H1 (cell line): ENCODE measurements around the gene EYA4. TPM values are rescaled to one million over a fixed set of nuclear protein-coding genes. Genes with fewer than 3 reads are reported as not detected.

Source experiments
- CTCF ChIA-PET: fragments of 300-600 bp; sonication (Branson Sonifier 250); formaldehyde crosslinking; loops from one replicate; lab custom pipeline; 2021; ENCODE audit not compliant: partially characterized antibody; lab: Charles Lee
- POLR2A ChIA-PET: fragments of 300-600 bp; sonication (Branson Sonifier 250); formaldehyde crosslinking; loops from one replicate; lab custom pipeline; 2021; ENCODE audit warnings: inconsistent platforms; ENCODE audit not compliant: partially characterized antibody; lab: Charles Lee
- DNase-seq, 2 experiments: peaks; one replicate each; pipeline versions ENCODE4 v3.0.0 to v3.0.0-alpha.2; 2010 to 2022; ENCODE audit warnings: low spot score in 2 of 2, low read depth in 1 of 2, mixed read lengths in 1 of 2
- FAIRE-seq: peaks from 2 replicates; lab custom pipeline; 2011; peaks lifted over from hg19 to GRCh38; lab: Jason Lieb, UNC
- H2AFZ ChIP-seq: 2 replicates; pipeline ENCODE4 v1.8.1; 2012; ENCODE audit warnings: low read length, inconsistent platforms
- H2AK5ac ChIP-seq: 2 replicates; pipeline ENCODE4 v1.6.1; 2013; ENCODE audit warnings: low read depth, low read length
- H2BK120ac ChIP-seq: replicated peaks from 2 replicates; pipeline ENCODE3; 2013; ENCODE audit warnings: low read depth, low read length, inconsistent platforms
- H2BK12ac ChIP-seq: 2 replicates; pipeline ENCODE4 v1.6.1; 2013; ENCODE audit warnings: low read depth, low read length
- H2BK15ac ChIP-seq: 2 replicates; pipeline ENCODE4 v1.6.1; 2013; ENCODE audit warnings: low read length
- H2BK20ac ChIP-seq: 2 replicates; pipeline ENCODE4 v1.6.1; 2013; ENCODE audit warnings: low read length
- H2BK5ac ChIP-seq: 2 replicates; pipeline ENCODE4 v1.6.1; 2013; ENCODE audit warnings: low read depth, low read length
- H3K14ac ChIP-seq: 2 replicates; pipeline ENCODE4 v1.6.1; 2013; ENCODE audit warnings: inconsistent platforms; ENCODE audit not compliant: insufficient read length
- H3K18ac ChIP-seq: 2 replicates; pipeline ENCODE4 v1.6.1; 2013; ENCODE audit warnings: low read length; ENCODE audit errors: extremely low read depth
- H3K23ac ChIP-seq: 2 replicates; pipeline ENCODE4 v1.6.1; 2013; ENCODE audit warnings: inconsistent platforms; ENCODE audit not compliant: insufficient read length
- H3K23me2 ChIP-seq: 2 replicates; pipeline ENCODE4 v1.6.1; 2013; ENCODE audit warnings: low read depth, low read length
- H3K27ac ChIP-seq: 2 replicates; pipeline ENCODE4 v1.6.1; 2011; ENCODE audit warnings: low read depth, low read length, inconsistent platforms
- H3K27me3 ChIP-seq, 4 experiments: replicated peaks in 1 of 4; 1 replicate in 1 of 4; 2 replicates in 3 of 4; pipeline versions ENCODE4 v1.6.1 to v1.8.1; 2011 to 2013; ENCODE audit warnings: low read length in 3 of 4, mild to moderate bottlenecking in 3 of 4, inconsistent platforms in 2 of 4, mixed read lengths in 2 of 4, moderate library complexity in 1 of 4; ENCODE audit not compliant: control insufficient read depth in 3 of 4, insufficient read depth in 3 of 4; ENCODE audit errors: extremely low read depth in 1 of 4
- H3K36me3 ChIP-seq, 4 experiments: 2 replicates each; pipeline versions ENCODE4 v1.6.1 to v1.8.1; 2011 to 2013; ENCODE audit warnings: mild to moderate bottlenecking in 4 of 4, low read length in 3 of 4, moderate library complexity in 2 of 4, control low read depth in 1 of 4, inconsistent platforms in 1 of 4; ENCODE audit not compliant: insufficient read depth in 4 of 4, control insufficient read depth in 2 of 4
- H3K4ac ChIP-seq: replicated peaks from 2 replicates; pipeline ENCODE3; 2013; ENCODE audit warnings: low read length, low read depth, mixed read lengths, inconsistent platforms; ENCODE audit not compliant: insufficient read length
- H3K4me1 ChIP-seq, 4 experiments: replicated peaks in 1 of 4; 1 replicate in 1 of 4; 2 replicates in 3 of 4; pipeline versions ENCODE4 v1.6.1 to v1.8.1; 2011 to 2013; ENCODE audit warnings: low read length in 3 of 4, inconsistent platforms in 2 of 4, mixed read lengths in 1 of 4; ENCODE audit not compliant: insufficient read depth in 4 of 4, control insufficient read depth in 3 of 4
- H3K4me2 ChIP-seq, 2 experiments: 2 replicates each; pipeline versions ENCODE4 v1.6.1 to v1.8.1; 2011 to 2013; ENCODE audit warnings: low read depth in 2 of 2, low read length in 2 of 2, control low read depth in 1 of 2, inconsistent platforms in 1 of 2, mild to moderate bottlenecking in 1 of 2; ENCODE audit not compliant: insufficient read depth in 1 of 2
- H3K4me3 ChIP-seq, 4 experiments: fragments of 200-600, 300-600 bp in 1 of 4; sonication (generic), shearing (Covaris generic), sonication (Bioruptor Twin) in 1 of 4; 2 replicates each; pipeline versions ENCODE4 v1.5.1 to v1.8.1; 2011 to 2016; ENCODE audit warnings: low read length in 4 of 4, low read depth in 3 of 4, control low read depth in 2 of 4, inconsistent platforms in 2 of 4, mild to moderate bottlenecking in 2 of 4, mixed read lengths in 1 of 4, moderate library complexity in 1 of 4; ENCODE audit not compliant: insufficient read depth in 2 of 4; ENCODE audit errors: extremely low read depth in 1 of 4
- H3K56ac ChIP-seq: replicated peaks from 2 replicates; pipeline ENCODE3; 2013; ENCODE audit warnings: low read depth, mild to moderate bottlenecking, mixed read lengths, low read length, inconsistent platforms; ENCODE audit not compliant: insufficient read length
- H3K79me1 ChIP-seq: 2 replicates; pipeline ENCODE4 v1.6.1; 2013; ENCODE audit warnings: low read depth, low read length, control low read depth
- H3K79me2 ChIP-seq, 2 experiments: 2 replicates each; pipeline versions ENCODE4 v1.6.1 to v1.8.1; 2012 to 2013; ENCODE audit warnings: low read length in 2 of 2, mild to moderate bottlenecking in 2 of 2, inconsistent platforms in 1 of 2; ENCODE audit not compliant: insufficient read depth in 2 of 2, control insufficient read depth in 1 of 2
- H3K9ac ChIP-seq, 4 experiments: replicated peaks in 1 of 4; 1 replicate in 1 of 4; 2 replicates in 3 of 4; pipeline versions ENCODE4 v1.6.1 to v1.8.1; 2011 to 2013; ENCODE audit warnings: low read depth in 3 of 4, low read length in 3 of 4, control low read depth in 2 of 4, mild to moderate bottlenecking in 2 of 4, moderate library complexity in 2 of 4, inconsistent platforms in 1 of 4; ENCODE audit errors: extremely low read depth in 1 of 4
- H3K9me3 ChIP-seq, 2 experiments: 2 replicates each; pipeline versions ENCODE4 v1.6.1 to v1.8.1; 2012 to 2013; ENCODE audit warnings: mild to moderate bottlenecking in 2 of 2, moderate library complexity in 2 of 2, control low read depth in 1 of 2, inconsistent platforms in 1 of 2, low read depth in 1 of 2, low read length in 1 of 2, mixed read lengths in 1 of 2; ENCODE audit not compliant: insufficient read depth in 2 of 2
- H4K20me1 ChIP-seq, 2 experiments: replicated peaks in 1 of 2; 2 replicates each; pipeline versions ENCODE3 to v1.8.1; 2011 to 2013; ENCODE audit warnings: inconsistent platforms in 2 of 2, low read length in 2 of 2, mild to moderate bottlenecking in 1 of 2; ENCODE audit not compliant: insufficient read depth in 2 of 2, control insufficient read depth in 1 of 2
- H4K5ac ChIP-seq: 2 replicates; pipeline ENCODE4 v1.6.1; 2013; ENCODE audit warnings: low read length, low read depth, mixed read lengths, inconsistent platforms; ENCODE audit not compliant: insufficient read length
- H4K8ac ChIP-seq: 2 replicates; pipeline ENCODE4 v1.8.0; 2013; ENCODE audit warnings: mild to moderate bottlenecking, moderate library complexity, low read length, inconsistent platforms; ENCODE audit not compliant: insufficient read depth; ENCODE audit errors: extremely low read depth
- H4K91ac ChIP-seq: replicated peaks from 2 replicates; pipeline ENCODE3; 2013; ENCODE audit warnings: low read length, mixed read lengths, inconsistent platforms; ENCODE audit not compliant: insufficient read length
- ATF2 ChIP-seq: IDR thresholded peaks from 2 replicates; pipeline ENCODE4 v1.6.1; 2012; ENCODE audit warnings: low read length, inconsistent platforms
- CTBP2 ChIP-seq: IDR thresholded peaks from 2 replicates; pipeline ENCODE4 v1.7.0; 2011; ENCODE audit warnings: borderline replicate concordance, mild to moderate bottlenecking, moderate library complexity, mixed read lengths, low read length; ENCODE audit not compliant: insufficient read depth, insufficient read length
- E2F6 ChIP-seq: IDR thresholded peaks from 2 replicates; pipeline ENCODE4 v1.6.1; 2012; ENCODE audit warnings: inconsistent platforms
- GABPA ChIP-seq: IDR thresholded peaks from 2 replicates; pipeline ENCODE4 v1.6.1; 2011; ENCODE audit warnings: mild to moderate bottlenecking, low read length, moderate library complexity, borderline replicate concordance; ENCODE audit not compliant: insufficient read depth
- HDAC6 ChIP-seq: IDR thresholded peaks from one replicate; pipeline ENCODE4 v1.7.1; 2012; ENCODE audit warnings: low read depth, mild to moderate bottlenecking, inconsistent platforms, low read length, moderate library complexity
- JUN ChIP-seq: IDR thresholded peaks from 2 replicates; pipeline ENCODE4 v1.6.1; 2011; ENCODE audit warnings: low read depth, mild to moderate bottlenecking, improper control_type of control experiment, low read length
- NANOG ChIP-seq: IDR thresholded peaks from 2 replicates; pipeline ENCODE4 v1.6.1; 2011; ENCODE audit warnings: low read length, low read depth, mild to moderate bottlenecking, inconsistent platforms; ENCODE audit not compliant: insufficient read depth, poor library complexity, severe bottlenecking
- SP4 ChIP-seq: IDR thresholded peaks from 2 replicates; pipeline ENCODE4 v1.6.1; 2012; ENCODE audit warnings: low read length, inconsistent platforms
- SUZ12 ChIP-seq: fragments of 200-600 bp; sonication (generic); IDR thresholded peaks from 2 replicates; pipeline ENCODE4 v1.6.1; 2012; ENCODE audit warnings: mild to moderate bottlenecking, inconsistent platforms, low read length, moderate library complexity, mixed read lengths
- WGBS, 2 experiments: shearing (Covaris generic) in 1 of 2; methylation state at CpG; one replicate each; pipeline versions ENCODE4 v1.1.6 to v1.1.7; 2013 to 2015; ENCODE audit warnings: low lambda C conversion rate in 2 of 2, mixed read lengths in 2 of 2, inconsistent platforms in 1 of 2, low coverage in 1 of 2, missing lambda C conversion rate in 1 of 2; ENCODE audit not compliant: insufficient replicate concordance in 2 of 2, insufficient coverage in 1 of 2, insufficient read length in 1 of 2; ENCODE audit errors: extremely low coverage in 1 of 2, missing lambda C conversion rate in 1 of 2; 5-methylcytosine and 5-hydroxymethylcytosine counted together
- polyA plus RNA-seq, 7 experiments: library from polyadenylated mRNA; depleted of rRNA in 3 of 7; stranded (reverse) in 5 of 7; unstranded in 2 of 7; fragments of >200 nt in 5 of 7; fragments of 200-250 nt in 2 of 7; gene quantifications; 1 replicate in 5 of 7; 2 replicates in 1 of 7; 4 replicates in 1 of 7; pipeline versions ENCODE4 v1.2.1 to v1.2.3, GENCODE V29; 2011 to 2013; ENCODE audit warnings: missing spikeins in 2 of 7, mixed read lengths in 2 of 7
- total RNA-seq: library from RNA; stranded (reverse); fragmentation: NEBNext Ultra II Directional; extraction: Animal tissue kit (Norgen Biotek cat#: 25700); gene quantifications from 2 replicates; pipeline ENCODE4 v1.2.1, GENCODE V29; 2021

The EYA4 gene
- total and polyA plus RNA-seq, 2 of the 8 experiments (the other 6 are each of a cell fraction or from before 2014, with no cell fraction given): 0.06 to 0.17 TPM

- no peak overlapping the region for H2AFZ ChIP-seq
- no peak overlapping the region for H3K56ac ChIP-seq
- peaks cover 1% of the 10 kb centered on the region; the same call in 1 of the 2 replicates for H3K23me2 ChIP-seq
- no peaks in the 10 kb centered on the region for H3K79me1 ChIP-seq
- no peak for TF ChIP-seq SP4
- no peak for TF ChIP-seq ATF2
- TF ChIP-seq GABPA: no peak
- no peak for TF ChIP-seq HDAC6
- TF ChIP-seq CTBP2: no peak
- no peak for TF ChIP-seq NANOG
- TF ChIP-seq SUZ12: no peak
- TF ChIP-seq E2F6: no peak
- TF ChIP-seq JUN: no peak
- H3K27ac ChIP-seq: no peak overlapping the region
- H2BK20ac ChIP-seq: no peak overlapping the region
- peaks cover 0 to 1% (median 0%) of the 10 kb centered on the region in 4 experiments; a peak in 1 of 7 replicates for H3K27me3 ChIP-seq
- H3K9me3 ChIP-seq: no peaks in the 10 kb centered on the region
- ChIA-PET POLR2A (no interaction called here), CTCF (interaction anchor here (0.7 to 2.1 kb wide), 3 partner anchors 11 to 75 kb away, joined by 3 to 10 read pairs (median 3); no protein-coding TSS in a partner anchor)
- H2BK12ac ChIP-seq: no peak overlapping the region
- no peak overlapping the region for H3K23ac ChIP-seq
- 90% methylated on average over 5 of the region's 5 CpGs; no CpG with 5 or more reads in 1 of the 2 experiments for WGBS, 2 experiments
- no peak overlapping the region for H3K4me2 ChIP-seq
- no peaks in the 10 kb centered on the region for H3K79me2 ChIP-seq
- H2BK15ac ChIP-seq: no peak overlapping the region
- H4K8ac ChIP-seq: no peak overlapping the region
- no peak overlapping the region for H4K91ac ChIP-seq
- H2BK5ac ChIP-seq: no peak overlapping the region
- no peak overlapping the region for H3K14ac ChIP-seq
- H4K20me1 ChIP-seq: no peaks in the 10 kb centered on the region
- H3K4me1 ChIP-seq: no peaks in the 10 kb centered on the region; a peak in 1 of 7 replicates
- no peaks in the 10 kb centered on the region for H3K36me3 ChIP-seq
- no peak overlapping the region for H4K5ac ChIP-seq
- no peak overlapping the region for H3K4me3 ChIP-seq
- no peak overlapping the region for H2BK120ac ChIP-seq
- no peak overlapping the region for H3K9ac ChIP-seq
- H2AK5ac ChIP-seq: no peak overlapping the region
- DNase-seq (no peak), FAIRE-seq (no peak)
- no peak overlapping the region for H3K18ac ChIP-seq
- H3K4ac ChIP-seq: no peak overlapping the region
Measured at GRCh38 chr6:133203344-133203697, 37.8 kb upstream of the EYA4 start.
